AG09309 (cell line): ENCODE measurements around the gene SPIN4.
A peak's percentile ranks its signal among the peaks of the same experiment; 100 is the strongest.
"Not testable (repeated sequence)": the region's sequence is repeated elsewhere in the genome, so short reads cannot be mapped to it uniquely, and the experiment has no call there.

Experiments used
- DNase-seq: peaks from one replicate; pipeline ENCODE4 v3.0.0-alpha.2; 2010; ENCODE audit warnings: low read depth
- H3K4me3 ChIP-seq: 2 replicates; pipeline ENCODE4 v1.5.1; 2011; ENCODE audit warnings: mild to moderate bottlenecking, low read depth, low read length, moderate library complexity; ENCODE audit not compliant: control insufficient read depth
- TF ChIP-seq, protein P1 (sequence below): IDR thresholded peaks from 2 replicates; pipeline ENCODE4 v1.5.1; 2011; ENCODE audit warnings: mild to moderate bottlenecking, low read depth, low read length, inconsistent platforms; ENCODE audit not compliant: insufficient read depth, control insufficient read depth; ENCODE audit errors: missing control alignments

SPIN4 gene

DNA sequence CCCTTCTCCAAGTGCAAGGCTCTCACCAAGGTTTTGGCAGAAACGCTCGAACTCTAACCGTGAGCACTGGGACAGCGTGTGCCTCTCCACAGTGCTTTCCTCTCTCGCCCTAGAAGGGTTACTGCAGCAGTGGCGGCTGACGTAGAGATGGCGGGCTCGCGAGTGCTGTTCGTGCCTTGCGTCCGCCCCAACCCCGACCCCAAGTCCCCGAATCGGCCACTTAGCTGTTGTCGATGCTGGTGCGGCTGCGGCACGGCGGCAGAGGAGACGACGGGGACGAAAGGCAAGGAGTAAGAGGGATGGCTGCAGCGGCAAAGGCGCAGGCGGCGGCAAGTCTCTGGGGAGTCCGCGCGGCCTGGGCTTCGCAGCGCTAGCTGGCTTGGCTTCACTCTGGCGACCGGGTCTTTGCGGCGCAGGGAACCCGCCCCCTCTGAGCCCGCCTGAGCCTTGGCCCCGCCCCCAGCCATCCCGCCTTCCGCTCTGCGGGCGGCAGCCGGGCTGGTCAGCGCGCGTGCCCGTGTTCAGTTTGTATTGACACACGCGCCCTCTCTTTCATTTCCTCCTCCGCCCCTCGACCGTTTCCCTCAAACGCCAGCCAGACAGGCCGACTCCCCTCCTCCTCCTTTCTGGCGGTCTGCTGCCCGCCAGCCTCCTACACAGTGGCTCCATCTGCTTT is at the start of gene SPIN4:
Gene SPIN4, minus strand, starts transcription at position 392 of the 676 bp plus-strand sequence. CDS start 513 bp downstream, outside the sequence.
- peak; percentile 27 for DNase-seq
- TF ChIP-seq, protein P1, sequence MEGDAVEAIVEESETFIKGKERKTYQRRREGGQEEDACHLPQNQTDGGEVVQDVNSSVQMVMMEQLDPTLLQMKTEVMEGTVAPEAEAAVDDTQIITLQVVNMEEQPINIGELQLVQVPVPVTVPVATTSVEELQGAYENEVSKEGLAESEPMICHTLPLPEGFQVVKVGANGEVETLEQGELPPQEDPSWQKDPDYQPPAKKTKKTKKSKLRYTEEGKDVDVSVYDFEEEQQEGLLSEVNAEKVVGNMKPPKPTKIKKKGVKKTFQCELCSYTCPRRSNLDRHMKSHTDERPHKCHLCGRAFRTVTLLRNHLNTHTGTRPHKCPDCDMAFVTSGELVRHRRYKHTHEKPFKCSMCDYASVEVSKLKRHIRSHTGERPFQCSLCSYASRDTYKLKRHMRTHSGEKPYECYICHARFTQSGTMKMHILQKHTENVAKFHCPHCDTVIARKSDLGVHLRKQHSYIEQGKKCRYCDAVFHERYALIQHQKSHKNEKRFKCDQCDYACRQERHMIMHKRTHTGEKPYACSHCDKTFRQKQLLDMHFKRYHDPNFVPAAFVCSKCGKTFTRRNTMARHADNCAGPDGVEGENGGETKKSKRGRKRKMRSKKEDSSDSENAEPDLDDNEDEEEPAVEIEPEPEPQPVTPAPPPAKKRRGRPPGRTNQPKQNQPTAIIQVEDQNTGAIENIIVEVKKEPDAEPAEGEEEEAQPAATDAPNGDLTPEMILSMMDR = no peak
- H3K4me3 ChIP-seq = peak within 1 kb of the TSS; percentile 61

DNA sequence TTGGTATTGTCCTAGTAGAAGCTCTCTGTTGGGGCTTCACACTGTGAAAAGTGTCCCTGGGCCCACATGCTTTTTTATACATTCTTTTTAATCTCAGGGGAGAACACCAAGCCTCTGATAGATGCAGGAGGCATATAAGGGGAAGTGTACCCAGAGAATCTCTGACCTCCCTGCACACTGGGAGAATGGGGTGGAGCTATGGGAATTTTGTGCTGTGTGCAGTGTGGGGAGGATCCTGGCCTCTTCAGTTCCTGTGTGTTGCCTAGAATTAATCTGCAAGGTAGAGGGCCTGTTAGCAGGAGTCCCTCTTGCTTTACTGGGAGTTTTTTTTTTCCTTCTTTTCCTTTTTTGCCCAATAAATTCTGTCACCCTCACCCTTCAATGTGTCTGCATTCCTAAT is 49.2 kb upstream of the SPIN4 start:
- no peak for DNase-seq
- no peak overlapping the region for H3K4me3 ChIP-seq
- TF ChIP-seq, protein P1 = no peak

DNA sequence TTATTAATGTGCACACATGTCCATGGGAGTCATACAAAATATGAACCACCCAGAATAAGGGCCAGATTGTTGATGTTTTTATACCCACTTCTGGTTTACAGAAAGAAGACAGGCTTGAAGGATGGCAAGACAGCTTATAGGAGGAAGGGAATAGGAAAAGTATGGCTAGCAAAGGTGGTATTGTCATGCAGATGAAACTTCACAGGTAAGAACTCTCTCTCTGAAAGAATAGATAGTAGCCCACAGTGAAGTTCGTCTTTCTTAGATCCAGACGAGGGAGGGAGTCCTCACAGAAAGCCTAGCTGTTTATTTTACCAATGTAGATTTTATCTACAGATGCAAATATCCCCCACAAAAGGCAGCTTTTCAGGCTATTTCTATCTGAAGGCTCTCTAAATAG is 43.7 kb upstream of the SPIN4 start:
- no peak overlapping the region for H3K4me3 ChIP-seq
- TF ChIP-seq, protein P1 = no peak
- DNase-seq = no peak

DNA sequence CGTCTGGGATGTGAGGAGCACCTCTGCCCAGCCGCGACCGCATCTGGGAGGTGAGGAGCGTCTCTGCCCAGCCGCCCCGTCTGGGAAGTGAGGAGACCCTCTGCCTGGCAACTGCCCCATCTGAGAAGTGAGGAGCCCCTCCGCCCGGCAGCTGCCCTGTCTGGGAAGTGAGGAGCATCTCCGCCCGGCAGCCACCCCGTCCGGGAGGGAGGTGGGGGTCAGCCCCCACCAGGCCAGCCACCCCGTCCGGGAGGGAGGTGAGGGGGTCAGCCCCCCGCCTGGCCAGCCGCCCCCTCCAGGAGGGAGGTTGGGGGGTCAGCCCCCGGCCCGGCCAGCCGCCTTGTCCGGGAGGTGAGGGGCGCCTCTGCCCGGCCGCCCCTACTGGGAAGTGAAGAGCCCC is 42.0 kb upstream of the SPIN4 start:
- not testable (repeated sequence) for DNase-seq, H3K4me3 ChIP-seq

DNA sequence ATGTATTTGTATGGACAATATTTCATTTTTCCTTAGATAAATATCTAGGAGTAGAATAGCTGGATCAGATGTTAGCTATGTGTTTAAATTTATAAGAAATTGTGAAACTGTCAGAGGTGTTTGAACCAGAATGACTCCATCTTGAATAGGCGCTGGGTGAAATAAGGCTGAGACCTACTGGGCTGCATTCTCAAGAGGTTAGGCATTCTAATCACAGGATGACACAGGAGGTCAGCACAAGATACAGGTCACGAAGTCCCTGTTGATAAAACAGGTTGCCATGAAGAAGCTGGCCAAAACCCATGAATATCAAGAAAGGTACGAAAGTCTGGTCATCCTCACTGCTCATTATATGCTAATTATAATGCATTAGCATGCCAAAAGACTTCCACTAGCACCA is 36.3 kb upstream of the SPIN4 start:
- DNase-seq = no peak

DNA sequence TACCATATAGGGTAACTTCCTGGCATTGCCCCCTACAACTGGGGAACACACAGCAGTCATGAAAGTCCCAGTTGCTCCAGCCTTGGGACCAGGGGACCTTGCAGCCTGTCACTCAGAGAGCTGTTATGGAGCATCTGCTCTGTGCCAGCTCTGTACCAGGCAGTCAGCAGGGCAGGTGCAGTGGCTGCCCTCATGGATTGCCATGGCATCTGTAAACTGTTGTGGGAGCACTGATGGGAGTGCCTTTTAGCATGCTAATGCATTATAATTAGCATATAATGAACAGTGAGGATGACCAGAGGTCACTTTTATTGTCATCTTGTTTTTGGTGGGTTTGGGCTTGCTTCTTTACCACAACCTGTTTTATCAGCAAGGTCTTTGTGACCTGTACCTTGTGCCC is 33.1 kb upstream of the SPIN4 start:
- not testable (repeated sequence) for DNase-seq, H3K4me3 ChIP-seq

More for the DNA sequence above, 36.3 kb upstream of the SPIN4 start:
- TF ChIP-seq, protein P1 = no peak
- H3K4me3 ChIP-seq = no peak overlapping the region

DNA sequence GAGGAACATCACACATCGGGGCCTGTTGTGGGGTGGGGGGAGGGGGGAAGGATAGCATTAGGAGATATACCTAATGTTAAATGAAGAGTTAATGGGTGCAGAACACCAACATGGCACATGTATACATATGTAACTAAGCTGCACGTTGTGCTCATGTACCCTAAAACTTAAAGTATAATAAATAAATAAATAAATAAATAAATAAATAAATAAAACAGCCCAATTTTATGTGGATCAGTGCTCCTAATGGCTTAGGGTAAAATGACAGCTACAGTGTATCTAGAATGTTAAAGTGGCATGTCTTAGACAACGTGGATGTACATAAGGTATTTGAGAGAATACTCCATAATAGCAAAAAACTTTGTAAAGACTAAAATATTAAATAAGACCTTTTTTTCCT is 21.9 kb upstream of the SPIN4 start:
- DNase-seq, H3K4me3 ChIP-seq: not testable (repeated sequence)

DNA sequence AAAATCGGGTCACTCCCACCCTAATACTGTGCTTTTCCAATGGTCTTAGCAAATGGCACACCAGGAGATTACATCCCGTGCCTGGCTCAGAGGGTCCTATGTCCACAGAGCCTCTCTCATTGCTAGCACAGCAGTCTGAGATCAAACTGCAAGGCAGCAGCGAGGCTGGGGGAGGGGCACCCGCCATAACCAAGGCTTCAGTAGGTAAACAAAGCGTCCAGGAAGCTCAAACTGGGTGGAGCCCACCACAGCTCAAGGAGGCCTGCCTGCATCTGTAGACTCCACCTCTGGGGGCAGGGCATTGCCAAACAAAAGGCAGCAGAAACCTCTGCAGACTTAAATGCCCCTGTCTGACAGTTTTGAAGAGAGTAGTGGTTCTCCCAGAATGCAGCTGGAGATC is 16.6 kb upstream of the SPIN4 start:
- H3K4me3 ChIP-seq, DNase-seq: not testable (repeated sequence)

DNA sequence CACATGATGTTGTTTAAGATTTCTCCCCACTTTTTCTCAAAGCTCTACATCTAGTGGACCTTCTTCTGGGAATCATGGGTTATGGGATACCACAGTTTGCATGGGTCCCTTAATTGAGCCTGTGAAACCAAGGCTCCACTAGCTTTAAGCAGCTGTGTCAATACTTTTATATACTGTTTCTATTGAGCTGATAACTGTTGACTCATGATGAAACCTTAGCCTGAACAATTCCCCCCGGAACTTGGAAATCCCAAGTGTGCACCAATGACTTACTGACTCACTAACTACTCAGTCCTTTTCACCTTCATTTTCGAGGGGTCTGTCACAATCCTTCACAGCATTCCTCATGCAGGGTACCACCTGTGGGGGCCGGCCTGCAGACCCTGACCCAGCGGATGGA is 12.7 kb upstream of the SPIN4 start:
- TF ChIP-seq, protein P1 = no peak
- no peak overlapping the region for H3K4me3 ChIP-seq
- DNase-seq = no peak
